ENCODE data around the gene PGM2L1.

The PGM2L1 gene

GRCh38 chr11:74280494-74280893, 117.7 kb downstream of the PGM2L1 start:
- no peak overlapping the region for H3K4me3 ChIP-seq (ENCODE audit: low read length)
- no peak for TF ChIP-seq ZNF274 (IDR thresholded peaks at IDR 0.05; ENCODE audit: low read depth, low read length)
